GM19025 (cell line): ENCODE results near the gene DLGAP1.

ENCODE experiments used
- ATAC-seq: cut with Tn5 transposase; IDR thresholded peaks from one replicate; pipeline ENCODE4 v1.9.1; 2021; ENCODE audit warnings: mild to moderate bottlenecking, low read depth, moderate library complexity; ENCODE audit not compliant: unreplicated experiment

Gene DLGAP1

GRCh38 chr18:3753106-3753505 lies 702.0 kb downstream of the DLGAP1 start:
- ATAC-seq, result no peak

- no peak for ATAC-seq
Measured at GRCh38 chr18:3748086-3748485, 707.0 kb downstream of the DLGAP1 start.

- ATAC-seq, result no peak
Measured at GRCh38 chr18:3747176-3747973, 707.7 kb downstream of the DLGAP1 start.

- ATAC-seq, result no peak
Measured at GRCh38 chr18:3742541-3742940, 712.6 kb downstream of the DLGAP1 start.

- no peak for ATAC-seq
Measured at GRCh38 chr18:3741333-3741732, 713.8 kb downstream of the DLGAP1 start.

GRCh38 chr18:3728704-3729437 lies 726.2 kb downstream of the DLGAP1 start:
- no peak for ATAC-seq

GRCh38 chr18:3727274-3727673 lies 727.8 kb downstream of the DLGAP1 start:
- ATAC-seq, result no peak

- no peak for ATAC-seq
Measured at GRCh38 chr18:3726238-3726951, 728.7 kb downstream of the DLGAP1 start.

GRCh38 chr18:3725115-3725514 lies 730.0 kb downstream of the DLGAP1 start:
- no peak for ATAC-seq

- no peak for ATAC-seq
Measured at GRCh38 chr18:3723554-3723953, 731.6 kb downstream of the DLGAP1 start.

GRCh38 chr18:3722649-3723433 lies 732.3 kb downstream of the DLGAP1 start:
- no peak for ATAC-seq

GRCh38 chr18:3721771-3722648 lies 733.1 kb downstream of the DLGAP1 start:
- ATAC-seq, result no peak

GRCh38 chr18:3720818-3721545 lies 734.1 kb downstream of the DLGAP1 start:
- no peak for ATAC-seq

- ATAC-seq, result no peak
Measured at GRCh38 chr18:3720159-3720558, 734.9 kb downstream of the DLGAP1 start.

GRCh38 chr18:3717376-3718025 lies 737.6 kb downstream of the DLGAP1 start:
- no peak for ATAC-seq

- no peak for ATAC-seq
Measured at GRCh38 chr18:3716116-3716660, 738.9 kb downstream of the DLGAP1 start.

GRCh38 chr18:3715231-3716080 lies 739.7 kb downstream of the DLGAP1 start:
- no peak for ATAC-seq
